Measurements from ENCODE around the gene RAD51C. TPM values are rescaled to one million over a fixed set of nuclear protein-coding genes. Genes with fewer than 3 reads are reported as not detected.
"Not testable (repeated sequence)": the region's sequence is repeated elsewhere in the genome, so short reads cannot be mapped to it uniquely, and the experiment has no call there.

The RAD51C gene
- total RNA-seq, 1 donor from 2014 or later, result 63.1 TPM

GRCh38 chr17:58730937-58731336 lies 38.5 kb downstream of the RAD51C start:
- intact Hi-C loops (cut with micrococcal nuclease), result no loop called here

- intact Hi-C loops (cut with micrococcal nuclease), result no loop called here
These were observed 41.6 kb downstream of the RAD51C start for GRCh38 chr17:58734040-58734439.

- intact Hi-C loops (cut with micrococcal nuclease), result no loop called here
These were observed 42.4 kb downstream of the RAD51C start for GRCh38 chr17:58734811-58735210.

- intact Hi-C loops (cut with micrococcal nuclease), result no loop called here
These were observed 48.8 kb downstream of the RAD51C start for GRCh38 chr17:58741121-58741625.

GRCh38 chr17:58747674-58748073 lies 55.3 kb downstream of the RAD51C start:
- intact Hi-C loops (cut with micrococcal nuclease), result no loop called here

GRCh38 chr17:58749627-58750026 lies 57.2 kb downstream of the RAD51C start:
- intact Hi-C loops (cut with micrococcal nuclease), result not testable (repeated sequence)

GRCh38 chr17:58753026-58753425 lies 60.6 kb downstream of the RAD51C start:
- intact Hi-C loops (cut with micrococcal nuclease), result no loop called here

- intact Hi-C loops (cut with micrococcal nuclease), result no loop called here
These were observed 62.8 kb downstream of the RAD51C start for GRCh38 chr17:58755269-58755576.

GRCh38 chr17:58755577-58756245 lies 63.3 kb downstream of the RAD51C start, which contains the start of gene PPM1E:
Gene PPM1E, plus strand, starts transcription at chr17:58755854.
- intact Hi-C loops (cut with micrococcal nuclease), result loop anchor here (2.0 kb wide), 1 partner anchor 45 kb away; no protein-coding TSS in a partner anchor

- intact Hi-C loops (cut with micrococcal nuclease), result loop anchor here (2.0 kb wide), 1 partner anchor 46 kb away; no protein-coding TSS in a partner anchor
These were observed 64.1 kb downstream of the RAD51C start for GRCh38 chr17:58756246-58757161.

GRCh38 chr17:58757162-58757613 lies 64.8 kb downstream of the RAD51C start:
- intact Hi-C loops (cut with micrococcal nuclease), result loop anchor here (2.0 kb wide), 1 partner anchor 46 kb away; no protein-coding TSS in a partner anchor

GRCh38 chr17:58758890-58759289 lies 66.5 kb downstream of the RAD51C start:
- intact Hi-C loops (cut with micrococcal nuclease), result no loop called here

- intact Hi-C loops (cut with micrococcal nuclease), result no loop called here
These were observed 67.1 kb downstream of the RAD51C start for GRCh38 chr17:58759522-58759921.

- intact Hi-C loops (cut with micrococcal nuclease), result no loop called here
These were observed 67.8 kb downstream of the RAD51C start for GRCh38 chr17:58760248-58760647.

GRCh38 chr17:58763263-58763662 lies 70.9 kb downstream of the RAD51C start:
- intact Hi-C loops (cut with micrococcal nuclease), result no loop called here

GRCh38 chr17:58764373-58764772 lies 72.0 kb downstream of the RAD51C start:
- intact Hi-C loops (cut with micrococcal nuclease), result no loop called here

- intact Hi-C loops (cut with micrococcal nuclease), result not testable (repeated sequence)
These were observed 86.1 kb downstream of the RAD51C start for GRCh38 chr17:58778482-58778881.

- intact Hi-C loops (cut with micrococcal nuclease), result no loop called here
These were observed 87.0 kb downstream of the RAD51C start for GRCh38 chr17:58779446-58779845.

GRCh38 chr17:58783380-58783779 lies 91.0 kb downstream of the RAD51C start:
- intact Hi-C loops (cut with micrococcal nuclease), result no loop called here

- intact Hi-C loops (cut with micrococcal nuclease), result no loop called here
These were observed 92.7 kb downstream of the RAD51C start for GRCh38 chr17:58785097-58785496.

All from T-helper 2 cell treated with Interferon-gamma antibody and Interleukin-4, amounts not matched to agents 100 ng/mL and 5 ng/mL, for 36 hours (primary cell).